GM11168 (cell line): ENCODE data around the gene PCBP3.

Source experiments
- in situ Hi-C: fragments of 300-500 bp; cut with MboI; formaldehyde crosslinking; loops from one replicate; pipeline ENCODE4 v1.12.0; 2022; ENCODE audit warnings: low sequenced_read_pairs; ENCODE audit not compliant: unreplicated experiment

PCBP3 gene

DNA sequence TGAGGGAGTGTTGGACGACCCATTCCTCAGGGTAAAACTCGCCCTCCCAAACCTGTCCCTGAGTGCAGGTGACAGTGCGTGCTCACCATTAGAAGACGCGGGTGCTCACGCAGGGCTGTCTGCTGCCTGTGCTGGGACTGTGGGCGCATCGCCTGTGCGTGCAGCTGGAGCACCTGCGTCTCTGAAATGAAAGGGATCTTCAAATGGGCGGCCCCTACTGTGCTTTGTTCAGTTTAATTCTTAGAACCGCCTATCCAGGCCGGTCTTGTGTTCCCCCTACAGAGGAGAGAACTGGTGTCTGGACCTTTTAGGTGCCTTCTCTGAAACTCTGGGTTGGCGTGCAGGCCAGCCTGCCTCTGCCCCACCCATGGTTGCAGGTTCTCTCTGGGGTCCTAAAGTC lies 125.8 kb downstream of the PCBP3 start:
- in situ Hi-C loops: no loop called here

DNA sequence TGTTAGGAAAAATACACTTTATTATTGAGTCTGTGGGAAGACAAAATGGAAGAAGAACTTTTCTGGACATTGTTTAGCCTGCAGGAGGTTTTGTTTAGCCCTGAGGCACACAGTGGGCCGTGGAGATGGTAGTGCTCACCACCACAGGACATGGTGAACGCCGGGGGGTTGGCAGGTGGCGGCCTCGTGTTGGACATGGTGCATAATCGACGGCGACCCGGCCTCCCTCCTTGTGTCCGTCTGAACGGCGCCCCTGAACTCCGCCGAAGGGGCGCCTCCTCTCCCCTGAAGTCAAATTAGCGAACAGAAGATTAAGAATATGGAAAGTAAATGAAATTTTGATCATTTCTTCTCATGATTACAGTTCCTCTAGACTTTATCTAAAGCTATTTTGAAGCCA lies 126.4 kb downstream of the PCBP3 start:
- in situ Hi-C loops: no loop called here

DNA sequence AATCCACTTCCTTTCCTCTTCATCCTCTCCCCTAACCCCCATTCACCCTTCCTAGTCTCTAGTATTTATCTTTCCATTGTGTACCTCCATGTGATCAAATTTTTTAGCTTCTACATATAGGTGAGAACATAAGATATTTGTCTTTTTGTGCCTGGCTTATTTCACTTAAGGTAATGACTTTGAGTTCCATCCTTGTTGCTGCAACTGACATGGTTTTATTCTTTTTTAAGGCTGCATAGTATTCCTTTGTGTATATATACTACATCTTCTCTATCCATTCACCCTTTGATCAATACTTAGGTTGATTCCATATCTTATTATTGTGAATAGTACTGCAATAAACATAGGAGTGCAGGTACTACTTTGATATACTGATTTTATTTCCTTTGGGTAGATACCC lies 128.7 kb downstream of the PCBP3 start:
- in situ Hi-C loops: no loop called here

DNA sequence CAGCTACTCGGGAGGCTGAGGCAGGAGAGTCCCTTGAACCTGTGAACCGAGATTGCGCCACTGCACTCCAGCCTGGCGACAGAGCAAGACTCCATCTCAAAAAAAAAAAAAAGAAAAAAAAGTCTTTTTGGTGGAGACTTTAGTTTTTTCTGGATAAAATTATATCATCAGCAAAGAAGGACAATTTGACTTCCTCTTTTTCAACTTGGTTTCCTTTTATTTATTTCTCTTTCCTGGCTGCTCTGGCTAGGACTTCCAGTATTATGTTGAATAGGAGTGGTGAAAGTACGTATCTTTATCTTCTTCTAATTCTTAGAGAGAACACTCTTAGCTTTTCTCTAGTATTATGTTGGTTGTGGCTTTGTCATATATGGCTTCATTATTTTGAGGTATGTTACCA lies 130.8 kb downstream of the PCBP3 start:
- in situ Hi-C loops: no loop called here

DNA sequence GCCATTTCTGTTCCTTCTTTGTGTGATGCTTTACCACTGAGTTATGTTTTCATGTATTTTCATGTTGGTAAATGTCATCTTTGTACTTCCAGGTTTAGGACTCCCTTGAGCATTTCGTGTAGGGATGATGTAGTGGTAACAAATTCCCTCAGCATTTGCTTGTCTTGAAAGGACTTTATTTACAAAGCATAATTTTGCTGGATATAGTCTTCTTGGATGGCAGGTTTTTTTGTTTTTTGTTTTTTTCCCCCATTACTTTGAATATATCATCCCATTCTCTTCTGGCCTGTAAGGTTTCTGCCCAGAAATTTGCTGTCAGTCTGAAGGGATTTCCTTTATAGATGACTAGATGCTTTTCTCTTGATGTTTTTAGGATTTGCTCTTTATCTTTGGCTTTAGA lies 133.4 kb downstream of the PCBP3 start:
- in situ Hi-C loops: no loop called here

DNA sequence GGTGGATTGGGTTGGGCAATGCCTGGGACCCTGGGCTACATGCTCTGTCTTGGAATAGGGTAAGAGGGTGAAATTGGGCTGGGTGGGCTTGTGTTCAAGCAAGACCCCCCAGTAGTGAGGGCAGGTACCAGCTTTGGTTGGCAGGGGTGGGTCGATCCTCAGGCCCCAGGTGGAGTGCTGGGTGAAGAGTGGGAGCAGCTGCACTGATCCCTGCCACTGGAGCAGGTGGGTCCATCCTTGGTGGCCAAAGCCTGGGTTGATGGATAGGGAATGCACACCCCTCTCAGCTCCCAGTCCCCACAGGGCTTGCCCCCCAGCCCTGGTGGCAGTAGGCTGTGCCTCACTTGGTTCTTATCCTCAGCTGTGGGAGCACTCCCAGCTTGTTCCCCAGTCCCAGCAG lies 135.2 kb downstream of the PCBP3 start:
- in situ Hi-C loops: no loop called here

DNA sequence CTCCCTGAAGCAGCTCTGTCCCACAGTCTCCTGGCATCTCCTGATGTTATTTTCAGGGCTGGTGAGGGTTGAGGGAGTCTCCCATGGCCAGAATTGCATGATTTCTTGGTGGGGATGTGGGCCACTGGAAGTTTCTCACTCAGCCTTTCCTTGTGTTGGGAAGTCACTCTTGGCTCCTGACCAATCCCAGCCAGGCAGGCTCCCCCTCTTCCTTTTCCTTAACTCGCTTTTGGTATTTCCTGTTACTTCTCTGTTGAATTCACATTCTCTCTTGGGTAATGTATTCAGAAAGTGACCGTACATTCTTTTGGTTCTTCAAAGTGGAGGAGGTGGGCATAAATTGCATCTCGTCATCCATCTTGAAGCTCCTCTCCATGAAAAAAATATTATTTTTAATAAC lies 135.7 kb downstream of the PCBP3 start:
- in situ Hi-C loops: no loop called here

DNA sequence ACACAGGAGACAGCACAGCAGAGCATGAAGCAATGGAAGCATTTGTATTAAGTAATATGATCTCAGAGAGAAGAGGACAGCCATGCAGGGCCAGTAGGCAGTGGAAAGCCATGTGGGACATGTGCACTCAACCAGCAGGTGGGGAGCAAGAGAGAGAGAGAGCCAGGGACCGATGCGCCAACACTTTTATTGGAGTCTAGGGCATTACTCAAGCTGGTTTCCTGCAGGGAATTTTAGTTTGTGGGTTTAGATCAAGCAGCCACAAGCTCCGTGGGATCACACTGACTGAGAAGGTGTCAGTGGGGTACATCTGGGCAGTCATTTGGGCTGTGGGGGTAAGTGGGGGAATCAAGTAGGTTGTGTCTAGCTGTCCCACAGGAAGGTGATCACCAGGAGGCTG lies 137.1 kb downstream of the PCBP3 start:
- in situ Hi-C loops: no loop called here

DNA sequence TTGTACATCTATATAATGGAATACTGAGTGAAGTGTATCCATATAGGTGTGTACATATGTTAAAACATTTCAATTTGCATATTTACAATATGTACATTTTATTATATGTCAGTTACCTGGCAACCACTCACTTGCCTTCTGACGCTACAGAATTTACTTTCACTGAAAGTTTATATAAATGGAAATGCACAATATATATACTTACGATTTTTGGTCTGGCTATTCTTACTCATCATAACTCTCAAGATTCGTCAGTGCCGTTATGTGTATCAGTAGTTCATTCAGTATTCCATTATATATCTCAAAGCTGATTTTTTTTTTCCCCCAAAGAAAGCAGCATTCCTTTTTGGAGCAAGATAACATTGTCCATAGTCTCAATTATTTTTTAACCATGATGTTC lies 138.2 kb downstream of the PCBP3 start:
- in situ Hi-C loops: no loop called here

DNA sequence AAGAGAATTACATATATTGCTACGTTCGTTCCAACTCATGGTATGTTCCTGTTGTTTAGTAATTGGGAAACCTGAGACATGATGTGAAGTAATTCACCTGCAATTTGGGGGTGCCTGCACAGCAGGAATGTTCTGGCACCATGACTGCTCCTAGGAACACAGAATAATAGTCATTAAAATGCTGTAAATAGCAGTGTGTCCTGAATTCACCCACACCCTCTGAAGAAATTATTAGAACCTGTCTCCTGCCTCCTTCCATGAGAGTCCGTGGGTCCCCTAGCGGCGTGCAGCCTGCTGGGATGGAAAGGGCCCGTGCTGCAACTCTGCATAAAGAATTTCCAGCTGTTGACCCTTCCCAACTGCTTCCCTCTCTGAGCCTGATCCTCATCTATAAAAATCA lies 143.1 kb downstream of the PCBP3 start:
- in situ Hi-C loops: no loop called here

DNA sequence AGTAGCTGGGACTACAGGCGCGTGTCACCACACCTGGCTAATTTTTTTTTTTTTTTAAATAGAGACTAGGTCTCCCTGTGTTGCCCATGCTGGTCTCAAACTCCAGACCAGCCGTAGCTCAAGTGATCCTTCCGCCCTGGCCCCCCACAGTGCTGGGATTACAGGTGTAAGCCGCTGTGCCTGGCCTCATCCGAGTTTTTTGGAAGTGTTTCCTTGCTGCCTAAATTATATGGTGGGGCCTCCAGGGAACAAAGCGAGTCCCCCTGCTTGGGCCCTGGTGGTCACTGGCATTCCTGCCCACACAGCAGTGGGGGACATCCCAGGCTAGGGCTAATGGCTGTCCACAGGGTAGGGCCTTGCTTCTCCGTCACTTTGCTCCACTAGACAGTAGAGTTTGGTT lies 143.8 kb downstream of the PCBP3 start:
- in situ Hi-C loops: no loop called here

DNA sequence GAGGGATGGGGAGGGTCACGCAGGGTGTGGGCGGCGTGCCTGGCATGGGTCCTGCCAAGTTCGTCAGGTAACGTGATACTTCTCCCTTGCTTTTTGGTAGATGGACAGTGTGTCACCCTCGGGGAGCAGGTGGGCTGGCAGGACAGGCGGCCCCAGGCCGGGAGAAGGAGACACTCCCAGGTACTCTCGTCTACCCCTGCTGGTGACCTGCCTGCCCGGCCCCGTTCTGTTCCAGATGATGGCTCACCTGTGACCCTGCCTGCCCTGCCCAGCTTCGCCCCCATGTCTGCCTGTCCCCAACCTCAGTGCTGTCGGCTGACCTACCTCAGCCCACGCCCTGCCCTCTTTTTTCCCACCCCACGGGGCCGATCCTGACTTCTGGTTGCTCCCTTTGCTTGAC lies 144.7 kb downstream of the PCBP3 start:
- in situ Hi-C loops: no loop called here

DNA sequence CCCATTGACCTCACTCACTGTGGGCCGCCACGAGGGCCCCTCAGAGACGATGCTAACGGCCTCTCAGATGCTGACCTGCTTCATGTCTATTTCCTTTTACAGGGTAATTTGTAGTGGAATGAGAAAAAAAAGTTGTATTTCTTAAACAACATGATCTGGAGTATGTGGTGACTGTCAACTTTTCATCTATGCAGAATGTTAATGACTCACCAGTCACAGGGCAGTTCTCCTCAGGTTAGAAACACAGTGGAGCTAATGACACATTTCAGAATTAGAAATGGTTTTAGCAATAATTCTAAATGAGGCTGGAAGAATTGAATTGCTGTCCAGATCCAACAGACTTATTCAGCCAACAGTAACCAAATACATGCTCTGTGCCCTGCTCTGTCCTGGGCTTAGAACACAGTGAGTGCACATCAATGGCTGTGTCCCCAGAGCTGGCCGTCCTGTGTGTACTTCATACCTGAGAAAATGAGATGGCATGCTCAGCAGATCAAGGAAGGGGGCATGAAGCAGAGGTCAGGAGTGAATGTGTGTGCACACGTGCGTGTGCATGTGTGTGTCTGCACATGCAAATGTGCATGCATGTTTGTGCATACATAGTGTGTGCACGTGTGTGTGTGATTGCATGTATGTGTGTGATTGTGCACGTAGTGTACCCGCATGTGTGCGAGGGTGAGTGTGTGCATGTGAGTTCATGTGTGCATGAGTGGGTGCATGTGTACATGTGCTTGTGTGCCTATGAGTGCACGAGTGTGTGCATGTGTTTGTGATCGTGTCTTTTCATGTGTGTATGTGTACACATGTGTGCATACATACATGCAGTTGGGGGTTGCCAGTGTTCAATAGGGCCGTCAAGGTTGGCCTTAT lies 145.3 kb downstream of the PCBP3 start:
- in situ Hi-C loops: no loop called here

DNA sequence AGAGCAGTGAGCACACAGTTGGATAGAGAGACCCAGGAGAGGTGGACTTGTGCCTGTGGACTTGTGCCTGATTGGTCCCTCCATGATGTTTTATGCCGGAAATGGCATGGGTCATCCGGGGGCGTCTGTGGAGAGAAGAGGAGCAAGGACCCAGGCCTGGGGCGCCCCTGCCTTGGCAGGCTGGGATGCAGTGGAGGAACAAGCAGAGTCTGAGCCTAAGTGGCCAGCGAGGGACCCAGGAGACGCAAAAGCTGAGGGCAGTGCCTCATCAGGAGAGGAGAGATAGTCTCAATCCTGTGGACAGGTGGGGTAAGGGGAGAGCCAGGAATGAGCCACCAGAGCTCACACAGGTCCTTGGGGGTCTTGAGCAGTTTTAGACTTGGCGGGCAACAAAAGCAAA lies 146.9 kb downstream of the PCBP3 start:
- in situ Hi-C loops: no loop called here

DNA sequence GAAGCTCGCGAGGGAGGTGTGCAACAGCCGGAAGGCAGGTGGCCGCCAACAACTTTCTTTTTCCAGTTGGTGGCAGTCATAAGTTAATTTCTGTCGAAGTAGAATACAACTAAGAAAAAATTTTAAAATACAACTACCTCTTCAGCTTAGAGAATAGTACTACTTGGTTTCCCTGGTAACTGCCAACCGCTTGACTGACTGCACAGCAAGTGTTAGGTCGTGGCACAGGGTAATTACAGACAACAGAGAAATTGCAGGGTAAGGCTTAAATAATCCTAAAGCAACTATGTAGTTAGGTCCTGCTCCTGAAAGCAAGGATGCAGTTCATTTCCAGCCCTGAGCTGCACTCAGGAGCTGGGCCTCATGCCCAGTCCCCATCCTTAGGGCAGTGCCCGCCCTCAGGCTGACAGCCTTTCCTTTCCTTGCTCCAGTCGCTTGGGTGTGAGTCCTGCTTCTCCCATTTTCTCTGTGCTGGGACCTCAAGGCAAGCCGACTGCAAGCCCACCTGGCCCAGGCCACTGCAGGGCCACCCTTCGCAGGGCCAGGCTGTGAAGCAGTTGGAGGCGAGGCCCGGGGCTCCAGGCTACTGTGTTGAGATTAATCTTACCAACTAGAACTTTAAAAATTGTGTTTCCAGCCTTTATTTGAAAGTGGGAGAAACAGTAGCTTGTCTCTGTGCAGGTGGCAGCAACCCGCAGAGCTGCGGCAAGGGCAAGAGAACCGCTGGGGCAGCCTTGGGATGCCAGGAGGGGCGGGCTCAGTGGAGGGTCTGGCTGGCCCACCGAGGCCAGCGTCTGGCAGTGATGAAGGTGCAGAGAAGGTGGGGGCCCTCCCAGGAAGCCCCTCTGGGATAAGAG lies 148.3 kb downstream of the PCBP3 start:
- in situ Hi-C loops: no loop called here

DNA sequence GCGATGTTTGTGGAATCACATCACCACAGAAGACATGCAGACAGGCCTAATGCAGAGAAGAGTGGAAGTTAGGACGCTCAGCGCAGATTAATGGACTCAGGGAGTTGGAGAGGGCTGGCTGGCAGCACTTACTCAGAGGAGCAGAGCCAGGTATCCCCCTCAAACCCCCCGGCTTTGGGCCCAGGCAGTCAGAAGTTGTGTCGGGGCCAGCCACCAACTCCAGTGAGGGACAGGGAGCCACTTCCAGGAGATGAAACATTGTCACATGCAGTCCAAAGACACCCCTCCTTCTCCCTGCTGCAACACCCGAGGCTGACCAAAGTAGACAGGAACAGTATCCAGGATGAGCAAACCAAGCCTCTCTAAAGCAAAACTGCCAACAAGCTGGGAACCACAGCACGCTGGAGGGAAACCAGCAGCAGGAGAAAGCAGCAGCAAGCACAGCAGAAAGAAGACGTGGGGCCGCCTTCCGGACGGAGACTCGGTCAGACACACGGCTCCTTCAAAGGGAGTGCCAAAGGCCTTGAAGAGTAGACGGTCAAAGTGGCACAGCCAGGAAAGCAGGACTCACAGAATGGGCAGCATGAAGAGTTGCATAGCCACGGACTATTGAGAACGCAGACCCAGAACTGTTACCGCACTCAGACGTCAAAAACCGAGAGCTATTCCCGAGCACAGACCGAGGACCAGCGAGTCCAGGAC lies 149.3 kb downstream of the PCBP3 start:
- in situ Hi-C loops: no loop called here

DNA sequence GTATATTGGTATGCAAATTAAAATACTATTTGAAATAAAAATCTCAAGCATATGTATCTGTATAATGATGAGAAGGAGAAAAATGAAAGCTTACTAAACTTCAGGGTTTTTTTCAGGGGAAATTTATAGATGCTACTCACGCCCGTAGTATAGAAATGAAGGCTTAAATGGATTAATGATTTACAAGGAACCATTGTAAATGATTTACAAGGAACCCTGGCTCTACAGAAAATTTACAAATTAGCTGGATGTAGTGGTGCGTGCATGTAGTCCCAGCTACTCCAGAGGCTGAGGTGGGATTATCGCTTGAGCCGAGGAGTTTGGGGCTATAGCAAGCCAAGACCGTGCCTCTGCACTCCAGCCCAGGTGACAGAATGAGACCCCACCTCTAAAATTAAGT lies 150.5 kb downstream of the PCBP3 start:
- in situ Hi-C loops: no loop called here

DNA sequence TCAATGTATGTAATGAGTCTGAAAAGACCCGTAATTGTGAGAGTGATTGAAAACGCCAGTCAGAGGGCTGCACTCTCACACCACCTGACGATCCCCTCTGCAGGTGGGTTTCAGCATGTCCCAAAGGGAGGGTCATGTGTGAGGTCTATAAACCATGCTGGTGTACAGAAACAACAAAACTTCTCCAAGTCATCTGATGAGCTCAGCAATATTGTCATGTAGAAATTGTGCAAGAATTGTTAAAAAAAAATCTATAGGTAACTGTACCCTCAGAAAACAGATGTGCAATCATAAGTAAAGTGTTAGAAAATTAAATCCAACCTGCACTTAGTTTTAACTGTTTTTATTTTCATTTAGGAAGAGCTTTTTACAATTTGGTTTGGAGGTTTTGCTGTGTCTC lies 152.5 kb downstream of the PCBP3 start:
- in situ Hi-C loops: no loop called here

DNA sequence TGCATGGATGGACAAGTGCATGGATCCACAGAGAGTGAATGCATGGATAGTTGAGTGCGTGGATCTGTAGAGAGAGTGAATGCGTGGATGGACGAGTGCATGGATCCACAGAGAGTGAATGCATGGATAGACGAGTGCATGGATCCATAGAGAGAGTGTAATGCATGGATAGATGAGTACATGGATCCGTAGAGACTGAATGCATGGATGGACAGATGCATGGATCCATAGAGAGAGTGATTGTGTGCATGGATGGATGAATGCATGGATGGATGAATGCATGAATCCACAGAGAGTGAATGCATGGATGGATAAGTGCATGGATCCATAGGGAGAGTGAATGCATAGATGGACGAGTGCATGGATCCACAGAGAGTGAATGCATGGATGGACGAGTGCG lies 153.8 kb downstream of the PCBP3 start:
- in situ Hi-C loops: no loop called here

DNA sequence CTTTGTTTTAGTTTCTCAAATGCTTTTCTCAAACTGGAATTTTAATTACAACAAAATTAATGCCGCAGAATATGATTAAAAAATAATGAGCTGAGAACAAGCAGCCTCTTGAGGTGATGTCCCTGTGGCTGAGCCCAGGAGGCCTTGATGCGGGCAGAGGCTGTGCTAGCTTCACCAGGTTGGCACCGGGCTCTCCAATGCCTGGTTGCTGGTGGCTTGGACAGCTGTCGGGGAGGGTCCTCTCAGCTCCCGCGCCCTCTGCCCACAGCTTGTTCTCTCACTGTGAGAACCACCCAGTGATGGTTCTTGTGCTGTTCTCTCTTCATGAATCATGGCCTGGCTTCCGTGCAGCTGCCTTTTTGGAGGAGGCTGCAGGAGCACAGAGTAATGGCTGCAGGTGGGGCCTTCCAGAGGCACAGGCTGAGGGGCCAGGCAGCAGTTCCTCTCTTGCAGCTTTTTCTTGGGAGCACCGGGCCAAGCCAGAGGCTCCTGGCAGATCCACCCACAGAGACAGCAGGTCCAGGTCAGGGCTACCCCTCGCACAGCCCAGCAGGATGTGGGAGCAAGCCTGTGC lies 156.3 kb downstream of the PCBP3 start:
- in situ Hi-C loops: no loop called here
